ENCODE data around the gene ERC2.

Gene ERC2

DNA sequence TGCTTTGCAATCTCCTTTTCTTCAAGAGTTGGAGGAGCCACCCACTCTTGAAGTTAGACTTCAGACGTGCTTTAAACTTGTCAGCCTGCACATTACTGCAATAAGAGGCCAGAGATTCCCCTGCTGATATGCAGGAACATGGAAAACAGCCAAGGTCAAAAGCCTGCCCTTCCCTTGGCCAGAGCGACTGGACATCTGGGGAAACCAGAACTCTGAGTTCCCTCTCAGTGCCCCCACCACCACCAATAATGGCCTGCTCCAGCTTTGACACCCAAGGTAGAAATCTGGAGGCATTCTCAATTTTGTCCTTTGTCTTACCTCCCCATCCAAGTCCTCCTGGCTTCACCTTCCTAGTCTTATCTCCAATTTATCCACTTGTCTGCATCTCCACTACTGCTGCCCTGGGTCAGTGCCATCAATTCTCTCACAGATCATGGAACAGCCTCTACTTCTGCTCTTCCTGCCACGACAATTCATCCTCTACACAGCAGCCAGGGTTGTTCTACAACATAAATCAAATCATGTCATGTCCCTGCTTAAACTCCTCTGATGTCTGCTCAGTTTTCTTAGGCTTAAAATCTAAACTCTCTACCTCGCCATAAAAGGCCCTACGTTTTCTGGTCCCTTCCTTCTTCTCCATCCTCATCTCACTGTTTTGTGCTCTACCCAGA is 789.6 kb downstream of the ERC2 start:
- TF ChIP-seq MYC (IDR thresholded peaks at IDR 0.05; ENCODE audit: low read depth, low read length) (no peak), POLR2A (IDR thresholded peaks at IDR 0.05; ENCODE audit: extremely low read depth, insufficient read length) (no peak)
- TF ChIP-seq, protein P1, sequence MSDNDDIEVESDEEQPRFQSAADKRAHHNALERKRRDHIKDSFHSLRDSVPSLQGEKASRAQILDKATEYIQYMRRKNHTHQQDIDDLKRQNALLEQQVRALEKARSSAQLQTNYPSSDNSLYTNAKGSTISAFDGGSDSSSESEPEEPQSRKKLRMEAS (IDR thresholded peaks at IDR 0.05; ENCODE audit: low read depth, low read length) = no peak
- TF ChIP-seq, protein P2, sequence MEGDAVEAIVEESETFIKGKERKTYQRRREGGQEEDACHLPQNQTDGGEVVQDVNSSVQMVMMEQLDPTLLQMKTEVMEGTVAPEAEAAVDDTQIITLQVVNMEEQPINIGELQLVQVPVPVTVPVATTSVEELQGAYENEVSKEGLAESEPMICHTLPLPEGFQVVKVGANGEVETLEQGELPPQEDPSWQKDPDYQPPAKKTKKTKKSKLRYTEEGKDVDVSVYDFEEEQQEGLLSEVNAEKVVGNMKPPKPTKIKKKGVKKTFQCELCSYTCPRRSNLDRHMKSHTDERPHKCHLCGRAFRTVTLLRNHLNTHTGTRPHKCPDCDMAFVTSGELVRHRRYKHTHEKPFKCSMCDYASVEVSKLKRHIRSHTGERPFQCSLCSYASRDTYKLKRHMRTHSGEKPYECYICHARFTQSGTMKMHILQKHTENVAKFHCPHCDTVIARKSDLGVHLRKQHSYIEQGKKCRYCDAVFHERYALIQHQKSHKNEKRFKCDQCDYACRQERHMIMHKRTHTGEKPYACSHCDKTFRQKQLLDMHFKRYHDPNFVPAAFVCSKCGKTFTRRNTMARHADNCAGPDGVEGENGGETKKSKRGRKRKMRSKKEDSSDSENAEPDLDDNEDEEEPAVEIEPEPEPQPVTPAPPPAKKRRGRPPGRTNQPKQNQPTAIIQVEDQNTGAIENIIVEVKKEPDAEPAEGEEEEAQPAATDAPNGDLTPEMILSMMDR (IDR thresholded peaks at IDR 0.05; ENCODE audit: low read depth, low read length) = no peak
- no peak overlapping the region for H3K4me3 ChIP-seq (ENCODE audit: low read depth, low read length)
- DNase-seq (ENCODE audit: low read depth) = no peak

DNA sequence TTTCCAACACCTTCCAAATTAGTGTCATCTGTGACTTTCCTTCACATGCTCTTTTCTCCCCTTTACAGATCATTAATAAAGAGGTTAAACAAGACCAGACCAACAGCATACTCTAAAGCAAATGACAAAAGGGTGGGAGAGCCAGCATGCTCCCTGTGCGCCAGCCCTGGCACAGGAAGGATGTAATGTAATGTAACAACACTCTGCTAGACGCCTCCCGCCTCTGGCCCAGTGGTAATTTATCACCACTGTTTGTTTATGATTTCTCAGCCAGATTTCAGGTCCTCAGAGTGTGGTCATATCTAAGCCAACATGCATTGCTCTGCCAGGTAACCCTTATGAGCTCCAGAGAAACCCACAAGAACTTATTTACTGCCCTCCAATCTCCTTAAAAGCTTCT is 791.6 kb downstream of the ERC2 start:
- no peak overlapping the region for H3K4me3 ChIP-seq (ENCODE audit: low read depth, low read length)
- no peak for DNase-seq (ENCODE audit: low read depth)
- TF ChIP-seq POLR2A (IDR thresholded peaks at IDR 0.05; ENCODE audit: extremely low read depth, insufficient read length) (no peak), MYC (IDR thresholded peaks at IDR 0.05; ENCODE audit: low read depth, low read length) (no peak)
- TF ChIP-seq, protein P1 (IDR thresholded peaks at IDR 0.05; ENCODE audit: low read depth, low read length) = no peak
- TF ChIP-seq, protein P2 (IDR thresholded peaks at IDR 0.05; ENCODE audit: low read depth, low read length) = no peak

DNA sequence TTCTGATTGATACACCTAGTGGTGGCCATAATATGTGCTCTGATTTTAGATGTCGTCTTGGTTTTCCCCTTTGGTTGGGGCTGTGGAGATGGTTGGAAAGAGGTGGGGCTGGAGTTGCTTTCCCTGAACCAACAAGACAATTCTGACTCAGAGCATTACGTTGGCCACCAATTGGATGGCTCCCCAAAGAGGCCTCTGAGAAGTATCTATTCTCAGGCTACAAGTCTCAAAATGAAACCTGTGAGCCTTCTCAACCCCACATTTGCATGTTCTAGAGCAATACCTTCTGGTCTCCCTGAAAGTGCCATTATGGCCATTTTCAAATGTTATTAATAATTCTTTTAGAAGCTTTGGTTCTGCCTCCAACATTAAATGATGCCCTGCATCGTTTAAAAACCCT is 792.8 kb downstream of the ERC2 start:
- DNase-seq (ENCODE audit: low read depth) = no peak
- no peak overlapping the region for H3K4me3 ChIP-seq (ENCODE audit: low read depth, low read length)

DNA sequence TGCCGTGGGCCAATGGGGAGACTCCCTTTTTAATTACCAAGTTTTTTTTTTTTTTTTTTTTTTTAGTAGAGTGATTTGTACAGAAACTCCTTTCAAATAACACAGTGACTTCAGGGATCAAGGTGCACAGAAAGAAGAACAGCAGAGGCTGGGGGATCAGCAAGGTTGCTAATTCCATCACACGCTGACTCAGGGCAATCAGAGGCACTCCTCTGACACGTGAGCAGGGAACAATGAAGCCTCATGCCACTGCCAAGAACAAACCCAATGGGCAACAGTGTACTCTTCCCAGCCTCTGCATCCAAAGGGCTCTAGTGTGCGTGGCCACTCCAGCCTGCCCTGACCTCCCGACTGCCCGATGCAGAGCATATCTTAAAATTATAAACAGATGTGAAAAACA is 794.5 kb downstream of the ERC2 start:
- DNase-seq (ENCODE audit: low read depth) = no peak
- no peak overlapping the region for H3K4me3 ChIP-seq (ENCODE audit: low read depth, low read length)
- TF ChIP-seq POLR2A (IDR thresholded peaks at IDR 0.05; ENCODE audit: extremely low read depth, insufficient read length) = no peak
- TF ChIP-seq, protein P2 (IDR thresholded peaks at IDR 0.05; ENCODE audit: low read depth, low read length) = no peak
- TF ChIP-seq MYC (IDR thresholded peaks at IDR 0.05; ENCODE audit: low read depth, low read length) = no peak

More for the DNA sequence above, 792.8 kb downstream of the ERC2 start:
- TF ChIP-seq POLR2A (IDR thresholded peaks at IDR 0.05; ENCODE audit: extremely low read depth, insufficient read length) = no peak
- TF ChIP-seq, protein P1 (IDR thresholded peaks at IDR 0.05; ENCODE audit: low read depth, low read length) = no peak
- TF ChIP-seq MYC (IDR thresholded peaks at IDR 0.05; ENCODE audit: low read depth, low read length) = no peak

DNA sequence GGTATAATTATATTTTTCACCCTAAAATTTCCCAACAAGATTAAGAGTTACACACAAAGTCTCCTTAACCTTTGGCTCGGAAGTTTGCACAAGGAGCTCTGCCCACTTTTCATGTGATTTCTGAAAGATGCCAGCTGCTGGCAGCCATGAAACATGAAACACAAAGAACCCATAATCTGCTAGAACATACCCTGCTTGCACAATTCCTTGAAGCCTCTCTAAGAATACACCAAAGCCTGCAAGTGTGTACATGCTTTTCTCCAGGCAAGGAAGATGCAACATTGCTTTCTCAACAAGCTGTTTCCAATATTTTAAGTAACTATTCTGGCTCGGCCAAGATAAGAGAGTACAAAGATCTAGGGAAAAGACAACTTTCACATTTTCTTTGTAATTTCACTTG is 799.1 kb downstream of the ERC2 start:
- no peak for TF ChIP-seq POLR2A (IDR thresholded peaks at IDR 0.05; ENCODE audit: extremely low read depth, insufficient read length)
- TF ChIP-seq, protein P2 (IDR thresholded peaks at IDR 0.05; ENCODE audit: low read depth, low read length) = no peak
- TF ChIP-seq, protein P1 (IDR thresholded peaks at IDR 0.05; ENCODE audit: low read depth, low read length) = no peak
- TF ChIP-seq MYC (IDR thresholded peaks at IDR 0.05; ENCODE audit: low read depth, low read length) = no peak
- no peak for DNase-seq (ENCODE audit: low read depth)
- H3K4me3 ChIP-seq (ENCODE audit: low read depth, low read length) = no peak overlapping the region

DNA sequence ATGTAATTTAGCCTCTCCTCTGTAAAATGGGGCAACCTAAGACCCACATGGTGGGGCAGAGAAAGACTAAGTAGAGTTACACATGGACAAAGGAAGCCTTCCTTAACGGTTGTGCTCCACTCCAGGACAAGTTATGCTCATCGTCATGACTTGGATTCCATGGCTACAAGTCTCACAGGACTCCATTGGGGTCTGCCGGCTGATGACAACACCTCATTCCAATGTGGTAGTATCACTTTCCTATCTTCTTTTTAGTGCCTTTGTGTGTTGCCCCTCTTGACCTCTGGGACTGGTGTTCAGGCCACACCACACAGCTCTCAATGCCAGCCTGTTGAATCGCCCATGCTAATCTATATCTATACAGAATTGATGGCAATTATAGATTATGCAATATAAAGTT is 799.9 kb downstream of the ERC2 start:
- TF ChIP-seq, protein P1 (IDR thresholded peaks at IDR 0.05; ENCODE audit: low read depth, low read length) = no peak
- no peak for TF ChIP-seq POLR2A (IDR thresholded peaks at IDR 0.05; ENCODE audit: extremely low read depth, insufficient read length)
- no peak for TF ChIP-seq MYC (IDR thresholded peaks at IDR 0.05; ENCODE audit: low read depth, low read length)
- TF ChIP-seq, protein P2 (IDR thresholded peaks at IDR 0.05; ENCODE audit: low read depth, low read length) = no peak
- no peak overlapping the region for H3K4me3 ChIP-seq (ENCODE audit: low read depth, low read length)
- DNase-seq (ENCODE audit: low read depth) = no peak

All from NB4 (cell line).